ENCODE measurements around the gene ELP6.

The ELP6 gene

GRCh38 chr3:47513125-47513929 is at the start of gene ELP6:
TSS of gene ELP6 (minus strand) at chr3:47513712. CDS start at chr3:47513590, 122 bp downstream.
- peak; percentile 95 for DNase-seq (ENCODE audit: low read depth)

- DNase-seq (ENCODE audit: low read depth): no peak
Measured at GRCh38 chr3:47556351-47556750, 42.8 kb upstream of the ELP6 start.

GRCh38 chr3:47554335-47554734 is 40.8 kb upstream of the ELP6 start:
- DNase-seq (ENCODE audit: low read depth): no peak

GRCh38 chr3:47553407-47553806 is 39.9 kb upstream of the ELP6 start:
- no peak for DNase-seq (ENCODE audit: low read depth)

GRCh38 chr3:47542471-47543173 is 29.1 kb upstream of the ELP6 start:
- no peak for DNase-seq (ENCODE audit: low read depth)

GRCh38 chr3:47541583-47542108 is 28.1 kb upstream of the ELP6 start:
- no peak for DNase-seq (ENCODE audit: low read depth)

GRCh38 chr3:47540281-47540680 is 26.8 kb upstream of the ELP6 start:
- DNase-seq (ENCODE audit: low read depth): no peak

GRCh38 chr3:47536967-47537366 is 23.5 kb upstream of the ELP6 start:
- DNase-seq (ENCODE audit: low read depth): no peak

- no peak for DNase-seq (ENCODE audit: low read depth)
Measured at GRCh38 chr3:47536221-47536891, 22.8 kb upstream of the ELP6 start.

GRCh38 chr3:47533996-47534454 is 20.5 kb upstream of the ELP6 start:
- DNase-seq (ENCODE audit: low read depth): no peak

GRCh38 chr3:47533481-47533880 is 20.0 kb upstream of the ELP6 start:
- DNase-seq (ENCODE audit: low read depth): no peak

GRCh38 chr3:47527952-47528725 is 14.6 kb upstream of the ELP6 start:
- no peak for DNase-seq (ENCODE audit: low read depth)

- no peak for DNase-seq (ENCODE audit: low read depth)
Measured at GRCh38 chr3:47525617-47526016, 12.1 kb upstream of the ELP6 start.

- DNase-seq (ENCODE audit: low read depth): no peak
Measured at GRCh38 chr3:47523310-47524073, 10.0 kb upstream of the ELP6 start.

GRCh38 chr3:47522082-47522987 is 8.8 kb upstream of the ELP6 start:
- DNase-seq (ENCODE audit: low read depth): peak; percentile 56

- DNase-seq (ENCODE audit: low read depth): no peak
Measured at GRCh38 chr3:47520756-47521155, 7.2 kb upstream of the ELP6 start.

- no peak for DNase-seq (ENCODE audit: low read depth)
Measured at GRCh38 chr3:47517937-47518336, 4.4 kb upstream of the ELP6 start.

- DNase-seq (ENCODE audit: low read depth): no peak
Measured at GRCh38 chr3:47515864-47516319, 2.4 kb upstream of the ELP6 start.

GRCh38 chr3:47515100-47515499 is 1.6 kb upstream of the ELP6 start:
- DNase-seq (ENCODE audit: low read depth): no peak

Measured in activated gamma-delta T cell treated with anti-CD3 and anti-CD28 coated beads, Interleukin-2, amount 50 U/mL, for 16 hours (primary cell).